GM21825 (cell line): ENCODE measurements around the gene SHMT1.

ENCODE experiments used
- ATAC-seq: cut with Tn5 transposase; IDR thresholded peaks from one replicate; pipeline ENCODE4 v1.9.1; 2021; ENCODE audit warnings: mild to moderate bottlenecking, moderate library complexity; ENCODE audit not compliant: unreplicated experiment

The SHMT1 gene

DNA sequence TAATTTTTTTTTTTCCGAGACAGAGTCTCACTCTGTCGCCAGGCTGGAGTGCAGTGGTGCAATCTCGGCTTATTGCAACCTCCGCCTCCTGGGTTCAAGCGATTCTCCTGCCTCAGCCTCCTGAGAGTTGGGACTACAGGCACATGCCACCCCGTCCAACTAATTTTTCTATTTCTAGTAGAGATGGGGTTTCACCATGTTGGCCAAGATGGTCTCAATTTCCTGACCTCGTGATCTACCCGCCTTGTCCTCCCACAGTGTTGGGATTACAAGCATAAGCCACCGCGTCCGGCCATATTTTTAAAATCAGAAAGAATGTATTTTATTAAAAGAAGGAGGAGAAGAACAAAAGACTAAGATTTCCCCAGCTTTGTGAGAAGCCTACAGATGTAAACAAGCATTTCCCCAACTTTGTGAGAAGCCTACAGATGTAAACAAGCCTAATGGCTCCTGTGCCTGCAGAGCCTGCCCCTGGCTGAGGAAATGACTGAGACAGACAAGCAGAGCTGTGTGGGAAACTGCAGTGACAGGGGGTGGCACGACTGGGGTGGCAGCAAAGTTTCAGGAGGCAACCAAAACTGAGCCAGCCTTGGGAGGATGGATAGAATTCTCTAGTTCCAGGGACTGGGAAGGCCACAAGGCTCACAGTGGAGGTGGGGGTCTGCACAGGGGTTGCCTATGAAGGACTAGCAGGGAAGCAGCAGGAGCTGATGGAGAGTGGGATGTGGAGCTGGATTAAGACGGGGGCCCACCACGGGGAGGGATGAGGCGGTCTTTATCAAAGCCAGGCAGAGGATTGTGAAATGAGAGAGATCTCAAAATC, 71.4 kb downstream of the SHMT1 start:
- ATAC-seq: no peak

DNA sequence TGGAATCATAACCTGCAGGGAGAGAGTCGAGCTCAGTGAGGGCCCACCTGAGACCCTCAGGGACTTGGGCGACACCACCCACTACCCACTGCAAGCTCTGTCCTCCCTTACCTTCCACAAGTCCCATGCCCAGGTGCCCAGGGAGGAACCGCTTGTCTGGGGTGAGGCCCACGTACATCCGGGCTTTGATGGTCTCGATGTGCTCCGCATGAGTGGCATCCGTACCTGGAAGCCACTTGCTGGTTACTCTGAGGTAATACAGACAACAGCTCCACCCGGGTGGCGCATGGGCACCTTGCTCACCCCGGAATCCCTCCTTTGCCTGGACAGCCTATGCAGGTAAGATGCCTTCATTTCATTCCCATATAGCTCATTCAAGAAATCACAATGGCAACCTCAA, 78.1 kb downstream of the SHMT1 start:
- no peak for ATAC-seq

DNA sequence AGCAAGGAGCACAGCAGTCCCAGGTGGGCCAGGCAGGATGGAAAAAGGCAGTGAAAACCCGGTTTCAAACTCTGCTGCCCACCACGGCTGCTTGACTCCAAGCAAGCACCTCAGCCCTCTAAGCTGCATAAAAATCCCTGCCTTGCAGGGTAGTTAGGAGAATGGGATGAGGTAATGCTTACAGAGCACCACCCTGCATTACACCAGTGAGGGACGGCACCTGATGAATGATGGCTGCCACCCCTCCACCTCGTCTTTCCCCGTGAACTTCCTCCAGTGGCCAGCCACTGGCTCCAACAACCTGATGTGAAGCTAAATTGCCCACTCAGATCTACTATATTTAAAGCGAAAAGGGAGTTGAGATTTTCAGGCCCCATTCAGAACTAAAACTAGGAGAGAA, 81.6 kb downstream of the SHMT1 start:
- ATAC-seq: no peak

DNA sequence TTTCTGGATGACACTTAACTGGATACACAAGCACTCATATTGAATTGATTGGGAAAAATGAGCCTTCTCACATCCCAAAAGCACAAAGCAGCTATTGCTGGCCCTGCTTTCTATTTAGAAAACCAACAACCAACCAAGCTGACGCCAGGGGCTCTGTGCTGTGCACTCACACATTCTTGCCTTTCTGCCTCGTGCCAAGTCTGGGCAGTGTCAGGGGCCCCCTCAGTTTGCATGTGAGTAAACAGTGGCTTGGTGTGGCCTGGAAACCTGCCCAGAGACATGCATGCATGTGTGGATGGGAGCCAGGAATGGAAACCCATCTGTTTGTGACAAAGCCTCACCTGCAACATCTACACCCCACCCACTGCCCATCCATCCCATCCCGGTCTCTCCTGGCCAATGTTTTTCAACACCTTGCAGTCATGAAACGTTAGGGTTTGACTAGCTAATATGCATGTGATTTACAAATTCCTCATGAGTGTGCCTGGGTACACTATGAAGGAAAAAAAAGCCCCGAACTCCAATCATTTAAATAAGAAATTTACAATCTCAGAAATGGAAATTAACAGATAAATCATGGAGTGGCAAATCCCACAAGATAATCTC, 82.5 kb downstream of the SHMT1 start:
- ATAC-seq: no peak

DNA sequence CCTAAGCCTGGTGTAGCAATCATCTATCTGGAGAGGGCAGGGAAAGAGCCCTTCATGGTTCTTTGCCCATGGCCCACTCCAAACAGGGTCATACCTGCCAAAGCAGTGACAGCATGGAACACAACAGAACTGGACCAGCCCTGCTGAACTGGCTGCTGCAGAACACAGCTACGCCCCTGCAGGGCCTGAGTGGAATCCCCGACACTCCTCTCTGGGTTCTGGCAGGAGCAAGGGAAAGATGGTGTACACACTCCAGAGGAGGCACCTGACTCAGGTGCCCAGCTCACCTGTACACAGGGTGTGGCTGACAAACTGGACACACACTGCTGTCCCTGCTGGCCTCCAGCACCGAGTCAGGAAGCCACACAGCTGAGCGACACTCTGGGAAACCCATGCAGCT, 83.1 kb downstream of the SHMT1 start:
- no peak for ATAC-seq

DNA sequence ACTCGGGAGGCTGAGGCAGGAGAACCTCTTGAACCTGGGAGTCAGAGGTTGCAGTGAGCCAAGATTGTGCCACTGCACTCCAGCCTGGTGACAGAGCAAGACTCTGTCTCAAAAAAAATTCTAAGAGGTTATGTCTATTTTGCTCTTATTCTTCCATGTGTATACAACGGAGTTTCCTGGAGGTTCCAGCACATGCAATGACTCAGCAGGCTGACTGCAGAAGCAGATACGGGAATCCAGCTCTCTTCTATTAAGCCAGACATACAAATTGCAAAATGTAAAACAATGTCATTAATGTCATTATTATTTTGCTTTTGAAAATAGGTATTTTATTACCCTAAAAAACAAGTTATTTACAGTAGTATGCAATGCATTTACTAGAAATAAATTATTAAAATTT, 84.5 kb downstream of the SHMT1 start:
- no peak for ATAC-seq
